ENCODE measurements around the gene CAPN5. TPM values are rescaled to one million over a fixed set of nuclear protein-coding genes. Genes with fewer than 3 reads are reported as not detected.
A peak's percentile ranks its signal among the peaks of the same experiment; 100 is the strongest.

CAPN5 gene
- total RNA-seq, 1 donor = 14.7 TPM

DNA sequence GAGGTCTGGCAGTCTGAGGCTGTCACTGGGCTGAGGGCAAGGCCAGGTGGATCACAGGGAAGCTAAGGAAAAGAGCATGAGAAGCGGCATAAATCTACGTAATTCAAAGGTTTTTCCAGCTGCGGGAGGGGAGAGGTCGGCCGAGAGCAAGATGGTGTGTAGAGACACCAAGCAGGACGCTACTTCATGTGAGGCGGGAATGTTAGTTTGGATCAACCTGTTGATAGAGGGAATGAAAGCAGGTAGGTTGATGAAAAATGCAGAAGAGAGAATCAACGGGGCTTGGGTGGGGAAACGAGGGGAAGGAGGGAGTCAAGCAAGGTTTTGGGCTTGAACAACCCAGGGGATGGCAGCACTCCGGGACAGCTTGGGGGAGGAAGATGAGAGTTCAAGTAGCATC lies 29.7 kb upstream of the CAPN5 start:
- H3K4me3 ChIP-seq (ENCODE audit: low read depth, low read length) = no peak overlapping the region
- no peak for DNase-seq (ENCODE audit: low read depth)
- TF ChIP-seq, protein P1, sequence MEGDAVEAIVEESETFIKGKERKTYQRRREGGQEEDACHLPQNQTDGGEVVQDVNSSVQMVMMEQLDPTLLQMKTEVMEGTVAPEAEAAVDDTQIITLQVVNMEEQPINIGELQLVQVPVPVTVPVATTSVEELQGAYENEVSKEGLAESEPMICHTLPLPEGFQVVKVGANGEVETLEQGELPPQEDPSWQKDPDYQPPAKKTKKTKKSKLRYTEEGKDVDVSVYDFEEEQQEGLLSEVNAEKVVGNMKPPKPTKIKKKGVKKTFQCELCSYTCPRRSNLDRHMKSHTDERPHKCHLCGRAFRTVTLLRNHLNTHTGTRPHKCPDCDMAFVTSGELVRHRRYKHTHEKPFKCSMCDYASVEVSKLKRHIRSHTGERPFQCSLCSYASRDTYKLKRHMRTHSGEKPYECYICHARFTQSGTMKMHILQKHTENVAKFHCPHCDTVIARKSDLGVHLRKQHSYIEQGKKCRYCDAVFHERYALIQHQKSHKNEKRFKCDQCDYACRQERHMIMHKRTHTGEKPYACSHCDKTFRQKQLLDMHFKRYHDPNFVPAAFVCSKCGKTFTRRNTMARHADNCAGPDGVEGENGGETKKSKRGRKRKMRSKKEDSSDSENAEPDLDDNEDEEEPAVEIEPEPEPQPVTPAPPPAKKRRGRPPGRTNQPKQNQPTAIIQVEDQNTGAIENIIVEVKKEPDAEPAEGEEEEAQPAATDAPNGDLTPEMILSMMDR (IDR thresholded peaks at IDR 0.05; ENCODE audit: insufficient read depth, low read depth, low read length) = no peak

DNA sequence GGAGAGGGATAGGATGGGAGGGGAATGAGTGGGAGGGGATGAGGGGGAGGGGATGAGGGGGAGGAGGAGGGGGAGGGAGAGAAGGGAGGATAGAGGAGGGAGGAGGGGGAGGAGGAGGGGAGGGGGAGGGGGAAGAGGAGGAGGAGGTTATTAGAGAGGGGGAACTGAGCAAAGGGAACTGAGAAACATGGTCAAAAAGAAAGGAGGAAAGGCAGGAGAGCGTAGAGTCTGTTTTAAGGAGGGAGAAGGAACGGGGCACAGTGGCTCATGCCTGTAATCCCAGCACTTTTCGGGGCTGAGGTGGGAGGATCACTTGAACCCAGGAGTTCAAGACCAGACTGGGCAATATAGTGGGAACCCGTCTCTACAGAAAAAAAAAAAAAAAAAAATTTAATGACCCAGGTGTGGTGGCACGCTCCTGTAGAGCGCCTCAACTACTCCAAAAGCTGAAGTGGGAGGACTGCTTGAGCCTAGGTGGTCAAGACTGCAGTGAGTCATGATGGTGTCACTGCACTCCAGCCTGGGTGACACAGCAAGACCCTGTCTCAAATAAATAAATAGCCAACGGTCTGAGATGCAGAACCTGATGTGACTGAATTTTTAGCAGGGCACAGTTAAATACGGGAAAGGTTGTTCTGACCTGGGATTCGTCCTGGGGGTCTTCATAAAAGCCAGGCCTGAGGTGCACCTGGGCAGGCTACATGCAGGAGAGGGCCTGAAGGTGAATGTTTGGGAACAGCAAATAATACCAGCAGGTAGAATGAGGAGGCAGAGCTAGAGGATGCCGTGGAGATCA lies 28.5 kb upstream of the CAPN5 start:
- no peak for DNase-seq (ENCODE audit: low read depth)
- no peak overlapping the region for H3K4me3 ChIP-seq (ENCODE audit: low read depth, low read length)
- TF ChIP-seq, protein P1 (IDR thresholded peaks at IDR 0.05; ENCODE audit: insufficient read depth, low read depth, low read length) = no peak

- no peak for DNase-seq (ENCODE audit: low read depth)
- no peak overlapping the region for H3K4me3 ChIP-seq (ENCODE audit: low read depth, low read length)
- TF ChIP-seq, protein P1 (IDR thresholded peaks at IDR 0.05; ENCODE audit: insufficient read depth, low read depth, low read length) = no peak
Measured at GRCh38 chr11:77038825-77039326, 27.9 kb upstream of the CAPN5 start.

DNA sequence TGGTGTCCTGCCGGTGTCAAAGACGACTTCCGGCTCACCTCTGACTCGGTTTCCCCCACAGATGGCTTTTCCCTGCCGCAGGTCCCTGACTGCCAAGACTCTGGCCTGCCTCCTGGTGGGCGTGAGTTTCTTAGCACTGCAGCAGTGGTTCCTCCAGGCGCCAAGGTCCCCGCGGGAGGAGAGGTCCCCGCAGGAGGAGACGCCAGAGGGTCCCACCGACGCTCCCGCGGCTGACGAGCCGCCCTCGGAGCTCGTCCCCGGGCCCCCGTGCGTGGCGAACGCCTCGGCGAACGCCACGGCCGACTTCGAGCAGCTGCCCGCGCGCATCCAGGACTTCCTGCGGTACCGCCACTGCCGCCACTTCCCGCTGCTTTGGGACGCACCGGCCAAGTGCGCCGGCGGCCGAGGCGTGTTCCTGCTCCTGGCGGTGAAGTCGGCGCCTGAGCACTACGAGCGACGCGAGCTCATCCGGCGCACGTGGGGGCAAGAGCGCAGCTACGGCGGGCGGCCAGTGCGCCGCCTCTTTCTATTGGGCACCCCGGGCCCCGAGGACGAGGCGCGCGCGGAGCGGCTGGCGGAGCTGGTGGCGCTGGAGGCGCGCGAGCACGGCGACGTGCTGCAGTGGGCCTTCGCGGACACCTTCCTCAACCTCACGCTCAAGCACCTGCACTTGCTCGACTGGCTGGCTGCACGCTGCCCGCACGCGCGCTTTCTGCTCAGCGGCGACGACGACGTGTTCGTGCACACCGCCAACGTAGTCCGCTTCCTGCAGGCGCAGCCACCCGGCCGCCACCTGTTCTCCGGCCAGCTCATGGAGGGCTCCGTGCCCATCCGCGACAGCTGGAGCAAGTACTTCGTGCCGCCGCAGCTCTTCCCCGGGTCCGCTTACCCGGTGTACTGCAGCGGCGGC lies 27.0 kb upstream of the CAPN5 start:
- peak; percentile 53 for DNase-seq (ENCODE audit: low read depth)
- H3K4me3 ChIP-seq (ENCODE audit: low read depth, low read length) = peak overlapping the region; percentile 48
- TF ChIP-seq, protein P1 (IDR thresholded peaks at IDR 0.05; ENCODE audit: insufficient read depth, low read depth, low read length) = peak; percentile 68

DNA sequence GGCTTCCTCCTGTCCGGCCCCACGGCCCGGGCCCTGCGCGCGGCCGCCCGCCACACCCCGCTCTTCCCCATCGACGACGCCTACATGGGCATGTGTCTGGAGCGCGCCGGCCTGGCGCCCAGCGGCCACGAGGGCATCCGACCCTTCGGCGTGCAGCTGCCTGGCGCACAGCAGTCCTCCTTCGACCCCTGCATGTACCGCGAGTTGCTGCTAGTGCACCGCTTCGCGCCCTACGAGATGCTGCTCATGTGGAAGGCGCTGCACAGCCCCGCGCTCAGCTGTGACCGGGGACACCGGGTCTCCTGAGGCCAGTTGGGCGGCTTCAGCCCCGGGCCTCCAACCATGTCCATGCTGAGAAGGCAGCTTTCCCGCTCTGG lies 26.4 kb upstream of the CAPN5 start:
- TF ChIP-seq, protein P1 (IDR thresholded peaks at IDR 0.05; ENCODE audit: insufficient read depth, low read depth, low read length) = no peak
- no peak overlapping the region for H3K4me3 ChIP-seq (ENCODE audit: low read depth, low read length)
- DNase-seq (ENCODE audit: low read depth) = no peak

DNA sequence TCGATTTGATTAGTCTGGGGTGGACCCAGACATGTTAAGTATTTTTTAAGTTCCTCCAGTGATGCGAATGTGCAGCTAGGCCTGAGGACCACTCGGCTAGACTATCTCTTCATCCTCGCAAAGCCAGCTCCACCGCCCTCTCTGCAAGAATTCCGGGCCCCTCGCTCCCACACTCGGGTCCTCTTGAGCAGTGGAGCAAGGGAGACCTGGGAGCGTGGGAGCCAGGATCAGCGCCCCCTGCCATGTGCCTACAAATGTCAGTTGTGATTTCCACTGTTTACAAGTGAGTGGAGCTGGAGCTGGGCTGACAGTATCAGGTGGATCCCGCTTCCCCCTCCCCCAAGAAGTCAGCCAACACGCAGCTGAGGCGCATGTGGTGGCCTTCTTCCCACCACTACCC lies 25.9 kb upstream of the CAPN5 start:
- TF ChIP-seq, protein P1 (IDR thresholded peaks at IDR 0.05; ENCODE audit: insufficient read depth, low read depth, low read length) = no peak
- no peak for DNase-seq (ENCODE audit: low read depth)

More for the DNA sequence above, 25.9 kb upstream of the CAPN5 start:
- H3K4me3 ChIP-seq (ENCODE audit: low read depth, low read length) = no peak overlapping the region
